Measurements from ENCODE around the gene PELI1. TPM values are rescaled to one million over a fixed set of nuclear protein-coding genes. Genes with fewer than 3 reads are reported as not detected.

Gene PELI1
- polyA plus RNA-seq, 1 donor from 2014 or later: 34.9 TPM

GRCh38 chr2:64193491-64193890 lies 49.3 kb upstream of the PELI1 start:
- H3K4me2 ChIP-seq (ENCODE audit: low read length): no peak overlapping the region
- no peaks in the 10 kb centered on the region for H3K9me3 ChIP-seq (ENCODE audit: low read length)
- H2AFZ ChIP-seq (ENCODE audit: low read depth, low read length): no peak overlapping the region
- H3K36me3 ChIP-seq (ENCODE audit: insufficient read depth, low read length): no peaks in the 10 kb centered on the region
- no peaks in the 10 kb centered on the region for H4K20me1 ChIP-seq (ENCODE audit: insufficient read depth)
- H3F3A ChIP-seq (ENCODE audit: insufficient read depth, low read length, poor library complexity, severe bottlenecking): no peaks in the 10 kb centered on the region
- no peak overlapping the region for H3K27ac ChIP-seq (ENCODE audit: low read length)
- no peaks in the 10 kb centered on the region for H3K79me2 ChIP-seq (replicated peaks; ENCODE audit: insufficient read depth, low read length)
- TF ChIP-seq TAF1 (IDR thresholded peaks at IDR 0.05; ENCODE audit: low read depth) (no peak), POLR2AphosphoS5 (IDR thresholded peaks at IDR 0.05) (no peak), EZH2 (IDR thresholded peaks at IDR 0.05; ENCODE audit: borderline replicate concordance, insufficient read depth, low read length, poor library complexity, severe bottlenecking) (no peak), REST (IDR thresholded peaks at IDR 0.05; ENCODE audit: borderline replicate concordance) (no peak), RAD21 (conservative IDR thresholded peaks at IDR 0.05) (no peak), MXI1 (conservative IDR thresholded peaks at IDR 0.05; ENCODE audit: poor library complexity, severe bottlenecking) (no peak), CTCF (IDR thresholded peaks at IDR 0.05; ENCODE audit: poor library complexity, severe bottlenecking) (no peak), EP300 (conservative IDR thresholded peaks at IDR 0.05; ENCODE audit: poor library complexity, severe bottlenecking) (no peak), SMC3 (conservative IDR thresholded peaks at IDR 0.05; ENCODE audit: poor library complexity) (no peak)
- H3K9me2 ChIP-seq (ENCODE audit: insufficient read depth, low read length): no peaks in the 10 kb centered on the region
- H3K9ac ChIP-seq (ENCODE audit: low read length): no peak overlapping the region
- H3K27me3 ChIP-seq (ENCODE audit: insufficient read depth, low read depth, low read length): no peaks in the 10 kb centered on the region
- H3K4me3 ChIP-seq (ENCODE audit: low read length): no peak overlapping the region

- no peak overlapping the region for H2AFZ ChIP-seq (ENCODE audit: low read depth, low read length)
- H3F3A ChIP-seq (ENCODE audit: insufficient read depth, low read length, poor library complexity, severe bottlenecking): no peaks in the 10 kb centered on the region
- H3K9me2 ChIP-seq (ENCODE audit: insufficient read depth, low read length): no peaks in the 10 kb centered on the region
- no peak overlapping the region for H3K27ac ChIP-seq (ENCODE audit: low read length)
- H3K9ac ChIP-seq (ENCODE audit: low read length): no peak overlapping the region
- H3K27me3 ChIP-seq (ENCODE audit: insufficient read depth, low read depth, low read length): no peaks in the 10 kb centered on the region
- H3K4me2 ChIP-seq (ENCODE audit: low read length): no peak overlapping the region
- no peaks in the 10 kb centered on the region for H3K9me3 ChIP-seq (ENCODE audit: low read length)
- no peaks in the 10 kb centered on the region for H3K79me2 ChIP-seq (replicated peaks; ENCODE audit: insufficient read depth, low read length)
- no peak for TF ChIP-seq TAF1 (IDR thresholded peaks at IDR 0.05; ENCODE audit: low read depth)
- TF ChIP-seq CTCF (IDR thresholded peaks at IDR 0.05; ENCODE audit: poor library complexity, severe bottlenecking): no peak
- TF ChIP-seq EP300 (conservative IDR thresholded peaks at IDR 0.05; ENCODE audit: poor library complexity, severe bottlenecking): no peak
- TF ChIP-seq EZH2 (IDR thresholded peaks at IDR 0.05; ENCODE audit: borderline replicate concordance, insufficient read depth, low read length, poor library complexity, severe bottlenecking): no peak
- TF ChIP-seq REST (IDR thresholded peaks at IDR 0.05; ENCODE audit: borderline replicate concordance): no peak
- no peak for TF ChIP-seq SMC3 (conservative IDR thresholded peaks at IDR 0.05; ENCODE audit: poor library complexity)
- no peak for TF ChIP-seq RAD21 (conservative IDR thresholded peaks at IDR 0.05)
- TF ChIP-seq MXI1 (conservative IDR thresholded peaks at IDR 0.05; ENCODE audit: poor library complexity, severe bottlenecking): no peak
- TF ChIP-seq POLR2AphosphoS5 (IDR thresholded peaks at IDR 0.05): no peak
- H3K36me3 ChIP-seq (ENCODE audit: insufficient read depth, low read length): no peaks in the 10 kb centered on the region
- no peak overlapping the region for H3K4me3 ChIP-seq (ENCODE audit: low read length)
- H4K20me1 ChIP-seq (ENCODE audit: insufficient read depth): no peaks in the 10 kb centered on the region
Observed at GRCh38 chr2:64192664-64193105, 48.5 kb upstream of the PELI1 start.

Data from neural cell (in vitro differentiated cells).